ENCODE results near the gene PTH1R. TPM values are rescaled to one million over a fixed set of nuclear protein-coding genes. Genes with fewer than 3 reads are reported as not detected.

PTH1R gene
- polyA plus RNA-seq, 3 donors from 2014 or later = not detected

DNA sequence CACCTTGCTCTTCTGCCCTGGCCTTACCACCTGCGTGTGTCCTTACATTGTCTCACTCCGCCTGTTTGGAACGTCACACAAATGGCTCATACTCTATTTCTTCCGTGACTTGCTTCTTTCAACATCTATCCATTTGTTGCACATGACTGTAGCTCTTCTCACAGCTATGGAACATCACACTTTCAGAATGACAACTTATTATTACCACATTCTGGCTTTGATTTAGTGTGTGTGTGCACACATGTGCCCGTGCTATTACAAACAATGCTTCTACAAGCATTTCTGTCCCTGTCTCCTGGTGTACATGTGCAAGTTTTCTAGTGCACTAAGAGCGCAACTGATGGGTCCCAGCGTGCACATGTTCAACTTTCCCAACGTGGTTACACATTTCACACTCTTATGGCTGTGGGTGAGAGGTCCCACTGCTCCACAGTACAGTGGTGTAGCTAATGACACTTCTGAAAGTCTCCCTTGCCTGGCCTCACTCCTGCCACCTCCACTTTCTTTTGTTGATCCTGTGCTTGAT is 37.8 kb downstream of the PTH1R start:
- Mint-ChIP-seq H3K4me1 (peaks cover 43 to 65% of the 10 kb centered on the region in 2 donors), H3K27me3 (ENCODE audit: low read depth in 3 of 3) (peaks cover 0 to 10% (median 2%) of the 10 kb centered on the region in 3 donors), H3K4me3 (peak overlapping the region in 4 of 5 donors; percentile 1 to 40 (median 28)), H3K9me3 (peaks cover 0 to 4% (median 0%) of the 10 kb centered on the region in 6 donors), H3K36me3 (peaks cover 32 to 43% (median 38%) of the 10 kb centered on the region in 3 donors), H3K27ac (peak overlapping the region in 3 of 6 donors; percentile 4 to 68 (median 15))
- peak in 1 of 3 donors; percentile 44 for DNase-seq

DNA sequence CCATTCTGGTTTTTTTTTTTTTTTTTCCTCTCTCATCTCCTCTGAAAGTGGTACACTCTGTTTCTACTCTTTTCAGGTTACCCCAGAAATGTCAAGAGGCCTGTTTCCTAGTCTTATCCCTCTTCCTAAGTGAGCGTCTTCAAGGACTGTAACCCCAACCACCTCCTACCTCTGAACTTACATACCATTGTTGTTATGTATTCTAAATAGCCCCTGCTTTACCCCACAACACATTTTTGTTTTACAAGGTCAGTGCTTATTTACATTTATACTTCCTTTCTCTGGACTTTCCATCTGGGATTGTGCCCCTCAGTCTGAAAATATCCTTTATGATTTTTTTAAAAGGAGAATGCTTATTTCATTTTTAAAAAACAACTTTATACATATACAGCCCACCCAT is 38.8 kb downstream of the PTH1R start:
- H3K4me1 Mint-ChIP-seq = peaks cover 42 to 65% of the 10 kb centered on the region in 2 donors
- H3K4me3 Mint-ChIP-seq = peak overlapping the region in 1 of 5 donors; percentile 24
- peaks cover 0 to 4% (median 0%) of the 10 kb centered on the region in 6 donors for H3K9me3 Mint-ChIP-seq
- H3K27ac Mint-ChIP-seq = peak overlapping the region in 2 of 6 donors; percentile 34 to 74
- DNase-seq = no peak
- H3K36me3 Mint-ChIP-seq = peaks cover 32 to 44% (median 38%) of the 10 kb centered on the region in 3 donors
- H3K27me3 Mint-ChIP-seq (ENCODE audit: low read depth in 3 of 3) = peaks cover 0 to 10% (median 2%) of the 10 kb centered on the region in 3 donors

DNA sequence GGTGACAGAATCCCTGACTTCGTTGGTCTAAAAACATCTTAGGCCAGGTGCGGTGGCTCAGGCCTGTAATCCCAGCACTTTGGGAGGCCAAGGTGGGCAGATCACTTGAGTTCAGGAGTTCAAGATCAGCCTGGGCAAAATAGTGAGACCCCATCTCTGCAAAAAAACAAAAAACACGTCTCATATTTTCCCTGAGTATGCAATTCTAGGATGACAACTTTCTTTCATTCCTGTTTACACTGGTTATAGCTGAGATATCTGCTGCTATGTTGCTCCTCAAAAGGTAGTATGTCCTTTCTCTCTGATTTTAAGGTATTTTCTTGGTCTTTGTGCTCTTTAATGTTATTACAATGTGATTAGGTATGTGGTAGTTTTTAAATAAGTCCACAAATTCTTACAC is 39.3 kb downstream of the PTH1R start:
- H3K27ac Mint-ChIP-seq = no peak overlapping the region
- DNase-seq = no peak
- peaks cover 41 to 65% of the 10 kb centered on the region in 2 donors for H3K4me1 Mint-ChIP-seq
- peak overlapping the region in 1 of 5 donors; percentile 24 for H3K4me3 Mint-ChIP-seq
- peaks cover 0 to 10% (median 2%) of the 10 kb centered on the region in 3 donors for H3K27me3 Mint-ChIP-seq (ENCODE audit: low read depth in 3 of 3)
- H3K9me3 Mint-ChIP-seq = peaks cover 0 to 4% (median 0%) of the 10 kb centered on the region in 6 donors
- peaks cover 32 to 47% (median 38%) of the 10 kb centered on the region in 3 donors for H3K36me3 Mint-ChIP-seq

- Mint-ChIP-seq H3K27me3 (ENCODE audit: low read depth in 3 of 3) (peaks cover 0 to 10% (median 2%) of the 10 kb centered on the region in 3 donors), H3K4me3 (no peak overlapping the region), H3K36me3 (peaks cover 32 to 47% (median 37%) of the 10 kb centered on the region in 3 donors), H3K27ac (no peak overlapping the region), H3K4me1 (peaks cover 41 to 65% of the 10 kb centered on the region in 2 donors), H3K9me3 (peaks cover 0 to 4% (median 0%) of the 10 kb centered on the region in 6 donors)
- no peak for DNase-seq
These were observed 39.7 kb downstream of the PTH1R start for GRCh38 chr3:46917257-46917656.

GRCh38 chr3:46918202-46918601 is 40.7 kb downstream of the PTH1R start:
- peaks cover 0 to 10% (median 2%) of the 10 kb centered on the region in 3 donors for H3K27me3 Mint-ChIP-seq (ENCODE audit: low read depth in 3 of 3)
- H3K27ac Mint-ChIP-seq = no peak overlapping the region
- H3K4me3 Mint-ChIP-seq = peak overlapping the region in 1 of 5 donors; percentile 17
- DNase-seq = no peak
- H3K4me1 Mint-ChIP-seq = peaks cover 45 to 62% of the 10 kb centered on the region in 2 donors
- peaks cover 32 to 54% (median 37%) of the 10 kb centered on the region in 3 donors for H3K36me3 Mint-ChIP-seq
- H3K9me3 Mint-ChIP-seq = peaks cover 0 to 4% (median 0%) of the 10 kb centered on the region in 6 donors

GRCh38 chr3:46918634-46919033 is 41.1 kb downstream of the PTH1R start:
- H3K9me3 Mint-ChIP-seq = peaks cover 0 to 4% (median 0%) of the 10 kb centered on the region in 6 donors
- peaks cover 0 to 12% (median 5%) of the 10 kb centered on the region in 3 donors for H3K27me3 Mint-ChIP-seq (ENCODE audit: low read depth in 3 of 3)
- H3K27ac Mint-ChIP-seq = peak overlapping the region in 2 of 6 donors; percentile 21 to 31
- peaks cover 32 to 54% (median 41%) of the 10 kb centered on the region in 3 donors for H3K36me3 Mint-ChIP-seq
- DNase-seq = no peak
- peak overlapping the region in 1 of 5 donors; percentile 17 for H3K4me3 Mint-ChIP-seq
- peaks cover 46 to 62% of the 10 kb centered on the region in 2 donors for H3K4me1 Mint-ChIP-seq

DNA sequence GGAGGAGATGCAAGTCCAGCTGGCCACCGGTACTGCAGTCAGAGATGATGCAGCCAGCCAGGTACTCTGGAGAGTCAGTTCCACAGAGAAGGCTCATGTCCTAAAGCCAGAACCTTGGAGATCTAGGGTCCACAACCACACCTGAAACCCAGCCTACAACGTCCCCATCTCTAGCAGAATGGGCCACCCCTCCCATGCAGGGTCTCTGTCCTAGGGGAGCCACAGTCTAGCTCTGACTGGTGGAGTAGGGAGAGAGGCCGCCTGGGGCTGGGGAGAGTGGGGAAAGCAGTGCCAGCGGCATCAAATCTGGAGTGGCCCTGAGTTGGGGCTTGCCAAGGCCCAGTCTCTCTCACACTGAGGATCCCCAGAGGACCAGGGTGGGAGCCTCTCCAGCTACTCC is 43.5 kb downstream of the PTH1R start:
- peaks cover 52 to 65% of the 10 kb centered on the region in 2 donors for H3K4me1 Mint-ChIP-seq

GRCh38 chr3:46921871-46922271 is 44.4 kb downstream of the PTH1R start:
- Mint-ChIP-seq H3K9me3 (peaks cover 0 to 4% (median 0%) of the 10 kb centered on the region in 6 donors), H3K4me1 (peaks cover 55 to 65% of the 10 kb centered on the region in 2 donors), H3K36me3 (peaks cover 27 to 47% (median 39%) of the 10 kb centered on the region in 3 donors), H3K4me3 (no peak overlapping the region), H3K27me3 (ENCODE audit: low read depth in 3 of 3) (peaks cover 2 to 12% (median 5%) of the 10 kb centered on the region in 3 donors), H3K27ac (no peak overlapping the region)
- no peak for DNase-seq

More for the DNA sequence above, 43.5 kb downstream of the PTH1R start:
- no peak overlapping the region for H3K27ac Mint-ChIP-seq
- peaks cover 0 to 12% (median 5%) of the 10 kb centered on the region in 3 donors for H3K27me3 Mint-ChIP-seq (ENCODE audit: low read depth in 3 of 3)
- H3K9me3 Mint-ChIP-seq = peaks cover 0 to 4% (median 0%) of the 10 kb centered on the region in 6 donors
- peaks cover 32 to 47% (median 40%) of the 10 kb centered on the region in 3 donors for H3K36me3 Mint-ChIP-seq
- DNase-seq = no peak
- H3K4me3 Mint-ChIP-seq = no peak overlapping the region

- Mint-ChIP-seq H3K36me3 (peaks cover 21 to 41% (median 34%) of the 10 kb centered on the region in 3 donors), H3K4me3 (no peak overlapping the region), H3K9me3 (no peaks in the 10 kb centered on the region), H3K27me3 (ENCODE audit: low read depth in 3 of 3) (peaks cover 5 to 8% (median 5%) of the 10 kb centered on the region in 3 donors), H3K4me1 (peaks cover 55 to 65% of the 10 kb centered on the region in 2 donors), H3K27ac (peak overlapping the region in 1 of 6 donors; percentile 24)
- DNase-seq = no peak
These were observed 44.9 kb downstream of the PTH1R start for GRCh38 chr3:46922426-46922825.

DNA sequence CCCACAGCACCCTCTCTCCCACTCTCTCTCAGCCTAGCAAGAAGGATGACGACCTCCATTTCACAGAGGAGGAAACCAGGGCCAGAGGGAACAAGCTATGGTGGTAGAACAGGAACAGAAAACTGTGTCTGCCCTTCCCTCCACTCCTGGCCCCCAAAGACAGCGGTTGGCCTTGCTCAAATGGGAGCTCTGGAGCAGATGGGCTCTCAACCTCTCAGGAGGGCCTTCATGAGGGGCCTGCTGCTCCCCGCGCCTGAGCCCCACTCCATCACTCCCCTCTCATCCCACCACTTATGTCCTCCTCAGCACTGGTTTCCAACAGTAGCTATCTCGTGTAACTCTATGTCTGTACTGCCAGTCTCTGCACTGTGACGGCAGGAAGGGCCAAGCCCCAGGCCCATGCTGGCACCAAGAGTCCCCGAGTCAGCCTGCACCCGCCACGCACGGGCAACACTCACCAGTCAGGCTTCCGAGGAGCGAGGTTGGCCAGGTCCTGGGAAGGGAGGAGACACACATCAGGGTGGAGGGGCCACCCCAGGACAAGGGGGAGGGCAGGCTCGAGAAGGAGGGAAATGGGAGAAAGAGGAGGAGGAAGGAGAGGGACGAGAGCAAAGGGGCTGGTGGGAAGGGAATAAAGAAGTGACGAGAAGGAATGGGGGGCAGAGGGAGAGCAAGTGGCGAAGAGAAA is 45.5 kb downstream of the PTH1R start:
- H3K36me3 Mint-ChIP-seq = peaks cover 17 to 36% (median 29%) of the 10 kb centered on the region in 3 donors
- H3K27me3 Mint-ChIP-seq (ENCODE audit: low read depth in 3 of 3) = peaks cover 5 to 6% (median 5%) of the 10 kb centered on the region in 3 donors
- no peaks in the 10 kb centered on the region for H3K9me3 Mint-ChIP-seq
- no peak for DNase-seq
- peaks cover 57 to 65% of the 10 kb centered on the region in 2 donors for H3K4me1 Mint-ChIP-seq
- H3K4me3 Mint-ChIP-seq = no peak overlapping the region
- H3K27ac Mint-ChIP-seq = peak overlapping the region in 4 of 6 donors; percentile 34 to 84 (median 68)

- peaks cover 58 to 65% of the 10 kb centered on the region in 2 donors for H3K4me1 Mint-ChIP-seq
- H3K27ac Mint-ChIP-seq = peak overlapping the region in 5 of 6 donors; percentile 46 to 84 (median 64)
- peaks cover 6 to 10% (median 9%) of the 10 kb centered on the region in 3 donors for H3K27me3 Mint-ChIP-seq (ENCODE audit: low read depth in 3 of 3)
- H3K36me3 Mint-ChIP-seq = peaks cover 13 to 35% (median 28%) of the 10 kb centered on the region in 3 donors
- peak; percentile 45 to 59 (median 53) for DNase-seq
- peak overlapping the region in 3 of 5 donors; percentile 33 to 54 (median 40) for H3K4me3 Mint-ChIP-seq
- H3K9me3 Mint-ChIP-seq = peaks cover 5 to 7% (median 6%) of the 10 kb centered on the region in 6 donors
These were observed 46.2 kb downstream of the PTH1R start for GRCh38 chr3:46923559-46924350.

DNA sequence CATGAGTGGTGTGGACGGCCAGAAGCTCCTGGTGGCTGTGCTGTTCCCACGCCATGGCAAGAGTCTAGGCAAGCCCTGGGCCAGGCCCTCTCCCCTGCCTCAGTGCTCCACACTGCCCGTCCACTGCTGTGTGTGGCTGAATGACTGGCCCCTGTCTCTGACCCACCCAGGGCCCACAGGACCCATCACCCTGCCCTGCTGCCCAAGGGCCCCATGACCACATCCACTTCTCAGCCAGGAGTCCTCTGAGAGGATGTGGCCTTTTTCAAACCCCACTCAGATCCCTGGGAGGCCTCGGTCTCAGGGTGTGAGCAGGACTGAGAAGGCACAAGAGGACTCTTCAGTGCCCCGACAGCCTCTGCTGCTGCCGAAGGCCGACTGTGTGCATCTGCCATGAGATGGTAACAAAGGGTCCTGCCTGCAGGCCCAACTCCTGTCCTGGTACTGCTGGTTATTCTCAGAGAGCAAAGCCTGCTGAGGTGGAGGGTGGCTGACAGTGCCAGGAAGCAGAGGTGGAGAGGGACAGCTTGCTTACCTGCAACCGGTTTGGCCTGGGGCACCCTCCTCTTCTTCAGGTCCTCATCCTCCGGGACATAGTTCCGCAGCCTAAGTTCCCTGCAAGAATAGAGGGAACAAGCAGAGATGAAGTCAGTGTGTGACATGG is 47.5 kb downstream of the PTH1R start:
- H3K4me3 Mint-ChIP-seq = peak overlapping the region; percentile 30 to 82 (median 69)

More for the DNA sequence above, 47.5 kb downstream of the PTH1R start:
- Mint-ChIP-seq H3K27ac (peak overlapping the region; percentile 40 to 89 (median 75)), H3K4me1 (peaks cover 69 to 70% of the 10 kb centered on the region in 2 donors), H3K36me3 (peaks cover 8 to 27% (median 24%) of the 10 kb centered on the region in 3 donors), H3K9me3 (peaks cover 6 to 12% (median 10%) of the 10 kb centered on the region in 6 donors), H3K27me3 (ENCODE audit: low read depth in 3 of 3) (peaks cover 4 to 14% (median 9%) of the 10 kb centered on the region in 3 donors)
- no peak for DNase-seq
